GM21381 (cell line): ENCODE results near the gene LIN37.
"Not testable (repeated sequence)": the region's sequence is repeated elsewhere in the genome, so short reads cannot be mapped to it uniquely, and the experiment has no call there.

ENCODE experiments used
- ATAC-seq: cut with Tn5 transposase; IDR thresholded peaks from one replicate; pipeline ENCODE4 v1.9.1; 2021; ENCODE audit warnings: mild to moderate bottlenecking, moderate library complexity; ENCODE audit not compliant: unreplicated experiment

The LIN37 gene

DNA sequence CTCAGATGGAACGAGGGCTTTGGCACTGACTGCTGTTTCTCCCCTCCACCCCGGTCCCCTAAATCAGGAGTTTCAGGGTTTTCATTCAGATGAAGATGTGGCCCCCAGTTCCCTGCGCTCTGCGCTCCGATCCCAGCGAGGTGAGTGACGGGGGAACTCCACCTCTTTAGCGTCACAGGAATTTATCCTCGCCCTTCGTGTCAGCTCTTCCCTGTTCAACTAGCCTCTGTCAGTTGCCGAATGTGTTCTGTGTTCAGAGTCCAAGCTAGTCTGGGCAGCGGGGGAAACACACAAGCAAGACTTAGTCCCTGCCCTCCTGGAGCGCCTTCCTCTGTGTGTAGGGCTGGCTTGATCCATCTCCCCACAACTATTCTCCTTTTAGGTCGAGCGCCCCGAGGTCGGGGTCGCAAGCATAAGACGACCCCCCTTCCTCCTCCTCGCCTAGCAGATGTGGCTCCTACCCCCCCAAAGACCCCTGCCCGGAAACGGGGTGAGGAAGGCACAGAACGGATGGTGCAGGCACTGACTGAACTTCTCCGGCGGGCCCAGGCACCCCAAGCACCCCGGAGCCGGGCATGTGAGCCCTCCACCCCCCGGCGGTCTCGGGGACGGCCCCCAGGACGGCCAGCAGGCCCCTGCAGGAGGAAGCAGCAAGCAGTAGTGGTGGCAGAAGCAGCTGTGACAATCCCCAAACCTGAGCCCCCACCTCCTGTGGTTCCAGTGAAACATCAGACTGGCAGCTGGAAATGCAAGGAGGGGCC is 28.8 kb upstream of the LIN37 start:
- no peak for ATAC-seq

DNA sequence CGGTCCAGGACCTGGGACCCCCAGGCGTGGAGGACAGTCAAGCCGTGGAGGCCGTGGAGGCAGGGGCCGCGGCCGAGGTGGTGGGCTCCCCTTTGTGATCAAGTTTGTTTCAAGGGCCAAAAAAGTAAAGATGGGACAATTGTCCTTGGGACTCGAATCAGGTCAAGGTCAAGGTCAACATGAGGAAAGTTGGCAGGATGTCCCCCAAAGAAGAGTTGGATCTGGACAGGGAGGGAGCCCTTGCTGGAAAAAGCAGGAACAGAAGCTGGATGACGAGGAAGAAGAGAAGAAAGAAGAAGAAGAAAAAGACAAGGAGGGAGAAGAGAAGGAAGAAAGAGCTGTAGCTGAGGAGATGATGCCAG is 28.2 kb upstream of the LIN37 start:
- ATAC-seq, result no peak

GRCh38 chr19:35720648-35721047 is 27.7 kb upstream of the LIN37 start:
- ATAC-seq, result no peak

- no peak for ATAC-seq
Observed at GRCh38 chr19:35721374-35721773, 27.0 kb upstream of the LIN37 start.

- no peak for ATAC-seq
Observed at GRCh38 chr19:35722461-35722860, 25.9 kb upstream of the LIN37 start.

DNA sequence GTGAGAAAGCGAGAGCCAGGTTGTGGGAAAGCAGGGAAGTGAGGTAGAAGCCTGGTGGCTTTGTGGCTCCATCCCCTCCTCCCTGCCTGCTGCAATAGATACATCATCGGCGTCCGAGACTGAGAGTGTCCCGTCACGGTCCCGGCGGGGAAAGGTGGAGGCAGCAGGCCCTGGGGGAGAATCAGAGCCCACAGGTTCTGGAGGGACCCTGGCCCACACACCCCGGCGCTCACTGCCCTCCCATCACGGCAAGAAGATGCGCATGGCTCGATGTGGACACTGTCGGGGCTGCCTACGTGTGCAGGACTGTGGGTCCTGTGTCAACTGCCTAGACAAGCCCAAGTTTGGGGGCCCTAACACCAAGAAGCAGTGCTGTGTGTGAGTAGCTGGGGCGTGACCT is 25.5 kb upstream of the LIN37 start:
- ATAC-seq, result no peak

DNA sequence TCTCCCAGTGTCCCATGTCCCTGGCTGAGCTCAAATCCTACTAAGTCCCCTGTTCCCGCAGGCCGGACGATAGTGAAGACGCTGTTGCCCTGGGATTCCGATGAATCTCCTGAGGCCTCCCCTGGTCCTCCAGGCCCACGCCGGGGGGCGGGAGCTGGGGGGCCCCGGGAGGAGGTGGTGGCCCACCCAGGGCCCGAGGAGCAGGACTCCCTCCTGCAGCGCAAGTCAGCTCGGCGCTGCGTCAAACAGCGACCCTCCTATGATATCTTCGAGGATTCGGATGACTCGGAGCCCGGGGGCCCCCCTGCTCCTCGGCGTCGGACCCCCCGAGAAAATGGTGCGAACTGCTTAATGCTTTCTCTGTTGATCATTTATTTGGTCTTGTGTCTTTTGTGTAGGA is 24.7 kb upstream of the LIN37 start:
- no peak for ATAC-seq

DNA sequence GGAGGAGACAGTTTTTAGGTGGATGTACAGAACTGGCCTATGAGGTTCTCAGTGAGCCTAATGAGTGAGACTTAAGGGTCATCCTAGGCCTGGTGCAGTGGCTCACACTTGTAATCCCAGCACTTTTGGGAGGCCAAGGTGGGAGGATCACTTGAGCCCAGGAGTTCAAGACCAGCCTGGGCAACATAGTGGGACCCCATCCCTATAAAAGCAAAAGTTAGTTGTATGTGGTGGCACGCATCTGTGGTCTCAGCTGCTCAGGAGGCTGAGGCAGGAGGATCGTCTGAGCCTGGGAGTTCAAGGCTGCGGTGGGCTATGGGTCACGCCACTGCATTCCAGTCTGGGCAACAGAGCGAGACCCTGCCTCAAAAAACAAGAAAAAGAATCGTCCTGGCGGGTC is 24.2 kb upstream of the LIN37 start:
- not testable (repeated sequence) for ATAC-seq

GRCh38 chr19:35724560-35724959 is 23.8 kb upstream of the LIN37 start:
- ATAC-seq, result no peak

- ATAC-seq, result no peak
Observed at GRCh38 chr19:35725216-35725861, 23.0 kb upstream of the LIN37 start.

DNA sequence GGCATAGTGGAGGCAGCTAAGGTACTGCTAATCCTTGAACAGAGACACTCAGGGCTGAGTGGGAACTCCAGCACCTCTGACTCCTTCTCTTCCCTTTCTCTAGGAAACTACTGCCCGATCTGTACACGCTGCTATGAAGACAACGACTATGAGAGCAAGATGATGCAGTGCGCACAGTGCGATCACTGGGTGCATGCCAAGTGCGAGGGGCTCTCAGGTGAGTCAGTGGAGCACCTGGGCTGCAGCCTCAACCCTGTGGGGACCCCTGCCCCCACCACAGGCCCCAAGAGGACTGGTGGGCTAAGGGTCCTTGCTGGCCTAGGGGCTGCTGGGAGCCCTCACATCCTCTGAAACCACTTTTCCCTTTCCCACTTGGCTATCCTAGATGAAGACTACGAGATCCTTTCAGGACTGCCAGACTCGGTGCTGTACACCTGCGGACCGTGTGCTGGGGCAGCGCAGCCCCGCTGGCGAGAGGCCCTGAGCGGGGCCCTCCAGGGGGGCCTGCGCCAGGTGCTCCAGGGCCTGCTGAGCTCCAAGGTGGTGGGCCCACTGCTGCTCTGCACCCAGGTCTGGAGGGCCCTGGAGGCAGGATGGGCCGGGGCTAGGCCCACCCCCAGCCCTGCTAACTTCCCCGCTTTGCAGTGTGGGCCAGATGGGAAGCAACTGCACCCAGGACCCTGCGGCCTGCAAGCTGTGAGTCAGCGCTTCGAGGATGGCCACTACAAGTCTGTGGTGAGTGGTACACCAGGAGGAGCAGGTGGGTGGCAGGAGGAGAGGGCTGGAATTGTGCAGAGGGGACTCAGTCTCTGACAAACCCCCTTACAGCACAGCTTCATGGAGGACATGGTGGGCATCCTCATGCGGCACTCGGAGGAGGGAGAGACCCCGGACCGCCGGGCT is 21.1 kb upstream of the LIN37 start:
- ATAC-seq, result no peak

- no peak for ATAC-seq
Observed at GRCh38 chr19:35727956-35728706, 20.2 kb upstream of the LIN37 start.

DNA sequence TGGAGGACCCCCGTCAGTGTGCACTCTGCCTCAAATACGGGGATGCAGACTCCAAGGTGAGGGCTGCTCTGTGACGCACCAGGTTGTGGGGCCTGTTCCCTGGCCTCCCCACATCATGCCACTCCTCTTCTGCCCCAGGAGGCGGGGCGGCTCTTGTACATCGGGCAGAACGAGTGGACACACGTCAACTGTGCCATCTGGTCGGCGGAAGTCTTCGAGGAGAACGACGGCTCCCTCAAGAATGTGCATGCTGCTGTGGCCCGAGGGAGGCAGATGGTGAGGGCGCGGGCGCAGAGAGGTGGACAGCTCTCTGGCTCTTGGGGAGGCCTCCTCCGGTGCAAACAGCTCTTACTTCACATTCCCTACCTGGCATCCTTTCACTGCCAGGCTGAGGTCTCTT is 19.4 kb upstream of the LIN37 start:
- ATAC-seq, result no peak

- ATAC-seq, result no peak
Observed at GRCh38 chr19:35729763-35730162, 18.6 kb upstream of the LIN37 start.

GRCh38 chr19:35730326-35730725 is 18.1 kb upstream of the LIN37 start:
- no peak for ATAC-seq

- ATAC-seq, result no peak
Observed at GRCh38 chr19:35731353-35731752, 17.0 kb upstream of the LIN37 start.

DNA sequence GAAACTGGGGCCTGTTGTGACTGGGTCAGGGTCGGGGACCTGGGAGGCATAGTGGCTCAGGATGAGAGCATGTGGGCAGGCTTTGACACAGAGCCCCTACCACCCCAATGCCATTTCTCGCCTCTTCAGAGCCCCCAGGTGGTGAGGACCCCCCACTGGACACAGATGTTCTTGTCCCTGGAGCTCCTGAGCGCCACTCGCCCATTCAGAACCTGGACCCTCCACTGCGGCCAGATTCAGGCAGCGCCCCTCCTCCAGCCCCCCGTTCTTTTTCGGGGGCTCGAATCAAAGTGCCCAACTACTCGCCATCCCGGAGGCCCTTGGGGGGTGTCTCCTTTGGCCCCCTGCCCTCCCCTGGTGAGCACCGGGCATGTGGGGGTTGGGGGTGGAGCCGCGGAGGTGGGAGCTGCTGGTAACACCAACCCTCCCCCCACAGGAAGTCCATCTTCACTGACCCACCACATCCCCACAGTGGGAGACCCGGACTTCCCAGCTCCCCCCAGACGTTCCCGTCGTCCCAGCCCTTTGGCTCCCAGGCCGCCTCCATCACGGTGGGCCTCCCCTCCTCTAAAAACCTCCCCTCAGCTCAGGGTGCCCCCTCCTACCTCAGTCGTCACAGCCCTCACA is 16.5 kb upstream of the LIN37 start:
- ATAC-seq, result no peak

GRCh38 chr19:35732540-35733179 is 15.7 kb upstream of the LIN37 start:
- ATAC-seq, result no peak

DNA sequence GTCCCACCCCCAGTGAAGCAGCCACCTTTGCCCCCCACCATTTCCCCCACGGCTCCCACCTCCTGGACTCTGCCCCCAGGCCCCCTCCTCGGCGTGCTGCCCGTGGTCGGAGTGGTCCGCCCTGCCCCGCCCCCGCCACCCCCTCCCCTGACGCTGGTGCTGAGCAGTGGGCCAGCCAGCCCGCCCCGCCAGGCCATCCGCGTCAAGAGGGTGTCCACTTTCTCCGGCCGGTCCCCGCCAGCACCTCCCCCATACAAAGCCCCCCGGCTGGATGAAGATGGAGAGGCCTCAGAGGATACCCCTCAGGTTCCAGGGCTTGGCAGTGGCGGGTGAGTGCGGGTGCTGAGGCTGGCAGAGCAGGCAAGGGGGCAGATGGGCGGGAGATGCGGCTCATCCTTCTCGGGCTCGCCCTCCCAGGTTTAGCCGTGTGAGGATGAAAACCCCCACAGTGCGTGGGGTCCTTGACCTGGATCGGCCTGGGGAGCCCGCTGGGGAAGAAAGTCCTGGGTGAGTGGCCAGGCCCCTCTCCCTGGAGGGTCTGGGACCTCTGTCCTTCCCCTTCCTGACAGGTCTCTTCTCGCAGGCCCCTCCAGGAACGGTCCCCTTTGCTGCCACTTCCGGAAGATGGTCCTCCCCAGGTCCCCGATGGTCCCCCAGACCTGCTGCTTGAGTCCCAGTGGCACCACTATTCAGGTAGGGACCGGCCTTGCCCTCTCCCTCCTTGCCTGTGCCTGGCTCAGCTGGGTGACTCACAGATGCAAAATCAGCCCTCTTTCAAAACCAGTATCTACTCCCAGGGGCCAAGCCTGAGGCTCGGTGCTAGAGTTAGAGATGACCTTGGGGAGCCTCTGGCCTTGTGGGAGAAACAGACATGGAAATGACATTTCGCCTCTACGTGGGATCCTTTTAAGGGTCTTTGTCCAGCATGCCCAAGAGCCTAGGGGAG is 14.9 kb upstream of the LIN37 start:
- no peak for ATAC-seq
